GM13977 (cell line): ENCODE results near the gene HMOX1.

Source experiments
- DNase-seq: peaks from one replicate; pipeline ENCODE4 v3.0.0; 2012; ENCODE audit warnings: low spot score
- CTCF ChIP-seq: IDR thresholded peaks from 2 replicates; pipeline ENCODE4 v1.5.1; 2012; ENCODE audit warnings: mild to moderate bottlenecking, control low read depth; ENCODE audit not compliant: insufficient read depth; ENCODE audit errors: extremely low read depth, missing control alignments
- in situ Hi-C: fragments of 300-500 bp; cut with MboI; formaldehyde crosslinking; loops from one replicate; pipeline ENCODE4 v1.12.0; 2022; ENCODE audit warnings: low sequenced_read_pairs, low pct_unique_long_range_greater_than_20kb, mixed read lengths, inconsistent platforms; ENCODE audit not compliant: unreplicated experiment

The HMOX1 gene

GRCh38 chr22:35373781-35374180, 7.1 kb upstream of the HMOX1 start:
- TF ChIP-seq CTCF: no peak
- in situ Hi-C loops: no loop called here
- no peak for DNase-seq

GRCh38 chr22:35375031-35375430, 5.9 kb upstream of the HMOX1 start:
- in situ Hi-C loops: no loop called here
- no peak for TF ChIP-seq CTCF
- DNase-seq: no peak

GRCh38 chr22:35375526-35375925, 5.4 kb upstream of the HMOX1 start:
- DNase-seq: no peak
- in situ Hi-C loops: no loop called here
- no peak for TF ChIP-seq CTCF

GRCh38 chr22:35376728-35377472, 4.0 kb upstream of the HMOX1 start:
- peak; percentile 84 for DNase-seq
- no peak for TF ChIP-seq CTCF
- in situ Hi-C loops: no loop called here

- no peak for DNase-seq
- no peak for TF ChIP-seq CTCF
- in situ Hi-C loops: no loop called here
These were observed 3.2 kb upstream of the HMOX1 start for GRCh38 chr22:35377735-35378134.

- in situ Hi-C loops: no loop called here
- DNase-seq: no peak
- TF ChIP-seq CTCF: no peak
These were observed 2.3 kb upstream of the HMOX1 start for GRCh38 chr22:35378621-35379020.
